ENCODE data around the gene ZBTB16. TPM values are rescaled to one million over a fixed set of nuclear protein-coding genes. Genes with fewer than 3 reads are reported as not detected.

Gene ZBTB16
- total and polyA plus RNA-seq, 2 donors (not counting 3 experiments of a cell fraction or from before 2014, with no cell fraction given), result 9.8 to 20.3 TPM

- TF ChIP-seq GATA2 (IDR thresholded peaks at IDR 0.05; ENCODE audit: insufficient read depth, insufficient read length, low read depth, low read length) (no peak), CTCF (IDR thresholded peaks at IDR 0.05; ENCODE audit: extremely low read depth in 1 of 2, insufficient read depth in 1 of 2, low read depth in 1 of 2, low read length in 2 of 2) (no peak), POLR2AphosphoS5 (IDR thresholded peaks at IDR 0.05; ENCODE audit: insufficient read depth, low read depth, low read length) (no peak), MYC (IDR thresholded peaks at IDR 0.05; ENCODE audit: low read depth, low read length) (no peak), POLR2A (IDR thresholded peaks at IDR 0.05; ENCODE audit: low read depth, low read length) (no peak)
- FAIRE-seq (no peak), DNase-seq (ENCODE audit: low read depth, low spot score) (no peak)
- no peak overlapping the region for H3K27ac ChIP-seq (ENCODE audit: insufficient read depth, low read depth, low read length)
- H3K9ac ChIP-seq (replicated peaks; ENCODE audit: extremely low read depth, insufficient read depth, low read length), result no peak overlapping the region
- no peaks in the 10 kb centered on the region for H4K20me1 ChIP-seq (replicated peaks; ENCODE audit: control insufficient read depth, extremely low read depth, insufficient read depth, low read length)
- no peaks in the 10 kb centered on the region for H3K9me3 ChIP-seq (replicated peaks; ENCODE audit: control insufficient read depth, insufficient read depth, low read length)
- no peak overlapping the region for H3K4me3 ChIP-seq (replicated peaks in 1 of 3; ENCODE audit: insufficient read depth in 1 of 3, low read depth in 1 of 3, low read length in 3 of 3)
- no peaks in the 10 kb centered on the region for H3K9me1 ChIP-seq (replicated peaks; ENCODE audit: control insufficient read depth, extremely low read depth, insufficient read depth, low read length)
- H3K79me2 ChIP-seq (ENCODE audit: control insufficient read depth, insufficient read depth, low read length), result peaks cover 3% of the 10 kb centered on the region
- peaks cover 50% of the 10 kb centered on the region for H3K4me1 ChIP-seq (ENCODE audit: control insufficient read depth, extremely low read depth, insufficient read depth, low read length)
- no TSS peak for BruUV-seq (replicated peaks)
- ChIA-PET POLR2A (no interaction called here), CTCF (interaction anchor here (1.8 kb wide), 1 partner anchor 9 kb away, joined by 6 read pairs; no protein-coding TSS in a partner anchor)
- H2AFZ ChIP-seq (ENCODE audit: low read depth, low read length), result no peak overlapping the region
- dilution Hi-C loops (cut with MboI; ENCODE audit: extremely low pct_ligation_motif_present, low sequenced_read_pairs), result no loop called here
- no peaks in the 10 kb centered on the region for H3K36me3 ChIP-seq (ENCODE audit: control insufficient read depth in 2 of 2, extremely low read depth in 1 of 2, insufficient read depth in 2 of 2, low read length in 2 of 2)
- no peak overlapping the region for H3K4me2 ChIP-seq (ENCODE audit: insufficient read depth, low read length)
- H3K27me3 ChIP-seq (ENCODE audit: control insufficient read depth in 2 of 2, insufficient read depth in 2 of 2, low read length in 2 of 2), result no peaks in the 10 kb centered on the region
- intact Hi-C loops (cut with micrococcal nuclease), result loop anchor here (10.0 kb wide), 1 partner anchor 785 kb away; the partner anchor contains the start of gene ANKK1
These were observed 110.3 kb downstream of the ZBTB16 start for GRCh38 chr11:114169821-114170220.

GRCh38 chr11:114170226-114170625 lies 110.7 kb downstream of the ZBTB16 start:
- DNase-seq (ENCODE audit: low read depth, low spot score), result no peak
- peaks cover 50% of the 10 kb centered on the region for H3K4me1 ChIP-seq (ENCODE audit: control insufficient read depth, extremely low read depth, insufficient read depth, low read length)
- no peaks in the 10 kb centered on the region for H4K20me1 ChIP-seq (replicated peaks; ENCODE audit: control insufficient read depth, extremely low read depth, insufficient read depth, low read length)
- intact Hi-C loops (cut with micrococcal nuclease), result no loop called here
- no peaks in the 10 kb centered on the region for H3K9me1 ChIP-seq (replicated peaks; ENCODE audit: control insufficient read depth, extremely low read depth, insufficient read depth, low read length)
- H3K4me2 ChIP-seq (ENCODE audit: insufficient read depth, low read length), result no peak overlapping the region
- H3K36me3 ChIP-seq (ENCODE audit: control insufficient read depth in 2 of 2, extremely low read depth in 1 of 2, insufficient read depth in 2 of 2, low read length in 2 of 2), result no peaks in the 10 kb centered on the region
- H3K27ac ChIP-seq (ENCODE audit: insufficient read depth, low read depth, low read length), result no peak overlapping the region
- no peak for FAIRE-seq
- BruUV-seq (replicated peaks), result no TSS peak
- ChIA-PET POLR2A (no interaction called here), CTCF (interaction anchor here (1.6 to 1.8 kb wide), 2 partner anchors 7 to 9 kb away, joined by 5 to 6 read pairs; no protein-coding TSS in a partner anchor)
- no peak overlapping the region for H3K4me3 ChIP-seq (replicated peaks in 1 of 3; ENCODE audit: insufficient read depth in 1 of 3, low read depth in 1 of 3, low read length in 3 of 3)
- TF ChIP-seq JUN (IDR thresholded peaks at IDR 0.05; ENCODE audit: borderline replicate concordance, insufficient read depth, insufficient read length, low read depth), result no peak
- TF ChIP-seq POLR2A (IDR thresholded peaks at IDR 0.05; ENCODE audit: low read depth, low read length), result no peak
- no peak for TF ChIP-seq POLR2AphosphoS5 (IDR thresholded peaks at IDR 0.05; ENCODE audit: insufficient read depth, low read depth, low read length)
- no peak for TF ChIP-seq MYC (IDR thresholded peaks at IDR 0.05; ENCODE audit: low read depth, low read length)
- no peak for TF ChIP-seq MAX (IDR thresholded peaks at IDR 0.05; ENCODE audit: insufficient read depth, insufficient read length)
- no peak for TF ChIP-seq GATA2 (IDR thresholded peaks at IDR 0.05; ENCODE audit: insufficient read depth, insufficient read length, low read depth, low read length)
- TF ChIP-seq FOS (IDR thresholded peaks at IDR 0.05; ENCODE audit: borderline replicate concordance, insufficient read depth, low read length), result no peak
- TF ChIP-seq EZH2 (IDR thresholded peaks at IDR 0.05; ENCODE audit: borderline replicate concordance, low read depth, low read length, severe bottlenecking), result no peak
- TF ChIP-seq CTCF (IDR thresholded peaks at IDR 0.05; ENCODE audit: extremely low read depth in 1 of 2, insufficient read depth in 1 of 2, low read depth in 1 of 2, low read length in 2 of 2), result no peak
- dilution Hi-C loops (cut with MboI; ENCODE audit: extremely low pct_ligation_motif_present, low sequenced_read_pairs), result no loop called here
- peaks cover 2% of the 10 kb centered on the region for H3K79me2 ChIP-seq (ENCODE audit: control insufficient read depth, insufficient read depth, low read length)
- H2AFZ ChIP-seq (ENCODE audit: low read depth, low read length), result no peak overlapping the region
- H3K9me3 ChIP-seq (replicated peaks; ENCODE audit: control insufficient read depth, insufficient read depth, low read length), result no peaks in the 10 kb centered on the region
- H3K27me3 ChIP-seq (ENCODE audit: control insufficient read depth in 2 of 2, insufficient read depth in 2 of 2, low read length in 2 of 2), result no peaks in the 10 kb centered on the region
- H3K9ac ChIP-seq (replicated peaks; ENCODE audit: extremely low read depth, insufficient read depth, low read length), result no peak overlapping the region

All from endothelial cell of umbilical vein (primary cell).